Measurements from ENCODE around the gene SLC39A8. TPM values are rescaled to one million over a fixed set of nuclear protein-coding genes. Genes with fewer than 3 reads are reported as not detected.
A peak's percentile ranks its signal among the peaks of the same experiment; 100 is the strongest.

SLC39A8 gene
- polyA plus RNA-seq, 3 donors = 1.8 to 7.8 (median 6.1) TPM

- H3K36me3 ChIP-seq (replicated peaks in 1 of 2; ENCODE audit: control insufficient read depth in 1 of 2, insufficient read depth in 2 of 2, low read length in 2 of 2) = no peaks in the 10 kb centered on the region
- no peaks in the 10 kb centered on the region for H3K9me3 Mint-ChIP-seq
- 100% methylated on average over 3 of the region's 8 CpGs for WGBS (ENCODE audit: insufficient coverage)
- H3K27ac ChIP-seq (ENCODE audit: low read depth in 1 of 2, low read length in 2 of 2) = no peak overlapping the region
- TF ChIP-seq, protein P1, sequence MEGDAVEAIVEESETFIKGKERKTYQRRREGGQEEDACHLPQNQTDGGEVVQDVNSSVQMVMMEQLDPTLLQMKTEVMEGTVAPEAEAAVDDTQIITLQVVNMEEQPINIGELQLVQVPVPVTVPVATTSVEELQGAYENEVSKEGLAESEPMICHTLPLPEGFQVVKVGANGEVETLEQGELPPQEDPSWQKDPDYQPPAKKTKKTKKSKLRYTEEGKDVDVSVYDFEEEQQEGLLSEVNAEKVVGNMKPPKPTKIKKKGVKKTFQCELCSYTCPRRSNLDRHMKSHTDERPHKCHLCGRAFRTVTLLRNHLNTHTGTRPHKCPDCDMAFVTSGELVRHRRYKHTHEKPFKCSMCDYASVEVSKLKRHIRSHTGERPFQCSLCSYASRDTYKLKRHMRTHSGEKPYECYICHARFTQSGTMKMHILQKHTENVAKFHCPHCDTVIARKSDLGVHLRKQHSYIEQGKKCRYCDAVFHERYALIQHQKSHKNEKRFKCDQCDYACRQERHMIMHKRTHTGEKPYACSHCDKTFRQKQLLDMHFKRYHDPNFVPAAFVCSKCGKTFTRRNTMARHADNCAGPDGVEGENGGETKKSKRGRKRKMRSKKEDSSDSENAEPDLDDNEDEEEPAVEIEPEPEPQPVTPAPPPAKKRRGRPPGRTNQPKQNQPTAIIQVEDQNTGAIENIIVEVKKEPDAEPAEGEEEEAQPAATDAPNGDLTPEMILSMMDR (IDR thresholded peaks at IDR 0.05) = no peak
- H3K4me1 ChIP-seq (ENCODE audit: control insufficient read depth in 1 of 2, insufficient read depth in 2 of 2, low read length in 2 of 2) = peaks cover 3 to 8% of the 10 kb centered on the region in 2 donors
- no peak overlapping the region for H3K4me2 ChIP-seq (replicated peaks; ENCODE audit: extremely low read depth, low read length, poor library complexity, severe bottlenecking)
- no peaks in the 10 kb centered on the region for H4K20me1 ChIP-seq (ENCODE audit: insufficient read depth, low read length)
- no peaks in the 10 kb centered on the region for H3K9me3 ChIP-seq (replicated peaks in 1 of 2; ENCODE audit: control insufficient read depth in 1 of 2, insufficient read depth in 1 of 2, low read length in 2 of 2)
- no peak overlapping the region for H3K27ac Mint-ChIP-seq
- no peak overlapping the region for H3K4me3 Mint-ChIP-seq
- no peak overlapping the region for H3K4me3 ChIP-seq (replicated peaks in 1 of 3; ENCODE audit: low read depth in 2 of 3, low read length in 3 of 3)
- no peak for DNase-seq
- peaks cover 0 to 1% (median 0%) of the 10 kb centered on the region in 3 donors for H3K27me3 Mint-ChIP-seq (ENCODE audit: low read depth in 3 of 3)
- H3K4me1 Mint-ChIP-seq = peaks cover 31% of the 10 kb centered on the region
- intact Hi-C loops (cut with micrococcal nuclease) = no loop called here
- H2AFZ ChIP-seq (ENCODE audit: insufficient read depth, low read depth, low read length, poor library complexity, severe bottlenecking) = no peak overlapping the region
- no peak overlapping the region for H3K9ac ChIP-seq (ENCODE audit: insufficient read depth, low read length, poor library complexity, severe bottlenecking)
- no peaks in the 10 kb centered on the region for H3K27me3 ChIP-seq (ENCODE audit: control insufficient read depth in 2 of 2, insufficient read depth in 2 of 2, low read length in 2 of 2)
- H3K36me3 Mint-ChIP-seq = peaks cover 2 to 5% of the 10 kb centered on the region in 2 donors
- H3K79me2 ChIP-seq (ENCODE audit: insufficient read depth, low read length) = peaks cover 16% of the 10 kb centered on the region
Measured at GRCh38 chr4:102338405-102338804, 6.9 kb downstream of the SLC39A8 start.

DNA sequence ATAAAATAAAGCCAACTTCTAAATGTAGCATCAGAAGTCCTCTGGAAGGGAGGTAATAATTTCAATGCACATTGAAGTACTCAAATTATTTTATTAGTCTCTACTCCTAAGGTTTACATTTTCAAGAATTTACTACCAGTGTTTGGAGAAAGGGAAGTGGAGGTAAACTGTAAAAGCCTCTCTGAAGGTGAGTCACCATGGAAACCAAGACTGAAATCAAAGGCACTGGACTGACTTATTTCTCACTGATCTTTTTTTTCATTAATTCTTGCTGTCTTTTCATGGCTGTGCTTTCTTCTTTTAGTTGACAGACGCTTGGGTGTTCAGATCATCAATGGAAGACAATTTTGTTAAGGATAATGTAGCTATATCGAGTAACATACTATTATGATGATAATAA is 9.7 kb downstream of the SLC39A8 start:
- Mint-ChIP-seq H3K36me3 (peaks cover 2 to 3% of the 10 kb centered on the region in 2 donors), H3K27me3 (ENCODE audit: low read depth in 3 of 3) (peaks cover 0 to 1% (median 0%) of the 10 kb centered on the region in 3 donors), H3K9me3 (no peaks in the 10 kb centered on the region), H3K4me3 (no peak overlapping the region), H3K27ac (no peak overlapping the region), H3K4me1 (peaks cover 25% of the 10 kb centered on the region)
- WGBS (ENCODE audit: insufficient coverage) = no CpG with 5 or more reads among the region's 2 CpGs
- Histone ChIP-seq H3K36me3 (replicated peaks in 1 of 2; ENCODE audit: control insufficient read depth in 1 of 2, insufficient read depth in 2 of 2, low read length in 2 of 2) (no peaks in the 10 kb centered on the region), H3K9ac (ENCODE audit: insufficient read depth, low read length, poor library complexity, severe bottlenecking) (no peak overlapping the region), H3K79me2 (ENCODE audit: insufficient read depth, low read length) (peaks cover 6% of the 10 kb centered on the region), H3K9me3 (replicated peaks in 1 of 2; ENCODE audit: control insufficient read depth in 1 of 2, insufficient read depth in 1 of 2, low read length in 2 of 2) (no peaks in the 10 kb centered on the region), H4K20me1 (ENCODE audit: insufficient read depth, low read length) (no peaks in the 10 kb centered on the region), H3K27me3 (ENCODE audit: control insufficient read depth in 2 of 2, insufficient read depth in 2 of 2, low read length in 2 of 2) (no peaks in the 10 kb centered on the region), H2AFZ (ENCODE audit: insufficient read depth, low read depth, low read length, poor library complexity, severe bottlenecking) (no peak overlapping the region), H3K4me2 (replicated peaks; ENCODE audit: extremely low read depth, low read length, poor library complexity, severe bottlenecking) (no peak overlapping the region), H3K27ac (ENCODE audit: low read depth in 1 of 2, low read length in 2 of 2) (no peak overlapping the region), H3K4me3 (replicated peaks in 1 of 3; ENCODE audit: low read depth in 2 of 3, low read length in 3 of 3) (no peak overlapping the region), H3K4me1 (ENCODE audit: control insufficient read depth in 1 of 2, insufficient read depth in 2 of 2, low read length in 2 of 2) (peaks cover 0 to 5% of the 10 kb centered on the region in 2 donors)
- TF ChIP-seq, protein P1 (IDR thresholded peaks at IDR 0.05) = no peak
- intact Hi-C loops (cut with micrococcal nuclease) = no loop called here
- peak in 1 of 3 donors; percentile 9 for DNase-seq

Measured in CD14-positive monocyte (primary cell).